ENCODE results near the gene MYL1. TPM values are rescaled to one million over a fixed set of nuclear protein-coding genes. Genes with fewer than 3 reads are reported as not detected.

Gene MYL1
- not detected for polyA plus RNA-seq (ENCODE audit: low read depth in 6 of 6)

GRCh38 chr2:210315015-210315788 is at the start of gene MYL1:
MYL1 (minus strand) TSS chr2:210315174; CDS start chr2:210315042, 132 bp downstream.
- Mint-ChIP-seq H3K4me1 (no peaks in the 10 kb centered on the region), H3K27ac (peak within 1 kb of the TSS in 2 of 6 donors; percentile 64 to 69), H3K27me3 (no peaks in the 10 kb centered on the region), H3K36me3 (no peaks in the 10 kb centered on the region), H3K9me3 (peaks cover 0 to 3% (median 0%) of the 10 kb centered on the region in 7 donors), H3K4me3 (peak within 1 kb of the TSS in 1 of 8 donors; percentile 66)
- ATAC-seq (ENCODE audit: low read depth in 2 of 2) (no peak), DNase-seq (no peak)

GRCh38 chr2:210363876-210364275 is 48.9 kb upstream of the MYL1 start:
- no peak for ATAC-seq (ENCODE audit: low read depth in 2 of 2)
- Mint-ChIP-seq H3K9me3 (peaks cover 0 to 2% (median 0%) of the 10 kb centered on the region in 7 donors), H3K4me1 (no peaks in the 10 kb centered on the region), H3K36me3 (no peaks in the 10 kb centered on the region), H3K27me3 (no peaks in the 10 kb centered on the region), H3K27ac (no peak overlapping the region), H3K4me3 (no peak overlapping the region)
- DNase-seq, result no peak

GRCh38 chr2:210363261-210363660 is 48.3 kb upstream of the MYL1 start:
- ATAC-seq (ENCODE audit: low read depth in 2 of 2), result no peak
- no peak overlapping the region for H3K4me3 Mint-ChIP-seq
- DNase-seq, result no peak
- no peaks in the 10 kb centered on the region for H3K36me3 Mint-ChIP-seq
- peaks cover 0 to 2% (median 0%) of the 10 kb centered on the region in 7 donors for H3K9me3 Mint-ChIP-seq
- no peak overlapping the region for H3K27ac Mint-ChIP-seq
- no peaks in the 10 kb centered on the region for H3K27me3 Mint-ChIP-seq
- H3K4me1 Mint-ChIP-seq, result no peaks in the 10 kb centered on the region

- DNase-seq (no peak), ATAC-seq (ENCODE audit: low read depth in 2 of 2) (no peak)
- no peaks in the 10 kb centered on the region for H3K27me3 Mint-ChIP-seq
- H3K4me3 Mint-ChIP-seq, result no peak overlapping the region
- H3K9me3 Mint-ChIP-seq, result peaks cover 0 to 2% (median under 1%) of the 10 kb centered on the region in 7 donors
- H3K27ac Mint-ChIP-seq, result peak overlapping the region in 1 of 6 donors; percentile 73
- no peaks in the 10 kb centered on the region for H3K36me3 Mint-ChIP-seq
- no peaks in the 10 kb centered on the region for H3K4me1 Mint-ChIP-seq
Observed at GRCh38 chr2:210360412-210360811, 45.4 kb upstream of the MYL1 start.

- ATAC-seq (ENCODE audit: low read depth in 2 of 2), result no peak
- peaks cover 0 to 5% (median 2%) of the 10 kb centered on the region in 7 donors for H3K9me3 Mint-ChIP-seq
- no peak overlapping the region for H3K27ac Mint-ChIP-seq
- no peak for DNase-seq
- H3K4me1 Mint-ChIP-seq, result no peaks in the 10 kb centered on the region
- H3K27me3 Mint-ChIP-seq, result no peaks in the 10 kb centered on the region
- H3K36me3 Mint-ChIP-seq, result no peaks in the 10 kb centered on the region
- no peak overlapping the region for H3K4me3 Mint-ChIP-seq
Observed at GRCh38 chr2:210356944-210357343, 42.0 kb upstream of the MYL1 start.

- H3K27ac Mint-ChIP-seq, result no peak overlapping the region
- no peaks in the 10 kb centered on the region for H3K4me1 Mint-ChIP-seq
- peaks cover 3 to 30% (median 14%) of the 10 kb centered on the region in 7 donors for H3K9me3 Mint-ChIP-seq
- H3K27me3 Mint-ChIP-seq, result no peaks in the 10 kb centered on the region
- DNase-seq, result no peak
- no peak overlapping the region for H3K4me3 Mint-ChIP-seq
- no peaks in the 10 kb centered on the region for H3K36me3 Mint-ChIP-seq
- ATAC-seq (ENCODE audit: low read depth in 2 of 2), result no peak
Observed at GRCh38 chr2:210337159-210337558, 22.2 kb upstream of the MYL1 start.

- H3K27ac Mint-ChIP-seq, result no peak overlapping the region
Observed at GRCh38 chr2:210324906-210325305, 9.9 kb upstream of the MYL1 start.

GRCh38 chr2:210324458-210324857 is 9.5 kb upstream of the MYL1 start:
- H3K36me3 Mint-ChIP-seq, result no peaks in the 10 kb centered on the region
- H3K9me3 Mint-ChIP-seq, result peaks cover 0 to 4% (median 0%) of the 10 kb centered on the region in 7 donors
- H3K27ac Mint-ChIP-seq, result no peak overlapping the region
- ATAC-seq (ENCODE audit: low read depth in 2 of 2) (no peak), DNase-seq (no peak)
- H3K4me1 Mint-ChIP-seq, result no peaks in the 10 kb centered on the region
- H3K27me3 Mint-ChIP-seq, result no peaks in the 10 kb centered on the region
- no peak overlapping the region for H3K4me3 Mint-ChIP-seq

More at GRCh38 chr2:210324906-210325305, 9.9 kb upstream of the MYL1 start:
- Mint-ChIP-seq H3K9me3 (peaks cover 0 to 4% (median 0%) of the 10 kb centered on the region in 7 donors), H3K4me1 (no peaks in the 10 kb centered on the region), H3K27me3 (no peaks in the 10 kb centered on the region), H3K4me3 (no peak overlapping the region), H3K36me3 (no peaks in the 10 kb centered on the region)
- ATAC-seq (ENCODE audit: low read depth in 2 of 2) (no peak), DNase-seq (no peak)

GRCh38 chr2:210323003-210323402 is 8.0 kb upstream of the MYL1 start:
- DNase-seq, result no peak
- no peaks in the 10 kb centered on the region for H3K36me3 Mint-ChIP-seq
- H3K4me3 Mint-ChIP-seq, result no peak overlapping the region
- no peaks in the 10 kb centered on the region for H3K27me3 Mint-ChIP-seq
- H3K9me3 Mint-ChIP-seq, result peaks cover 0 to 4% (median 0%) of the 10 kb centered on the region in 7 donors
- no peak overlapping the region for H3K27ac Mint-ChIP-seq
- no peak for ATAC-seq (ENCODE audit: low read depth in 2 of 2)
- H3K4me1 Mint-ChIP-seq, result no peaks in the 10 kb centered on the region

GRCh38 chr2:210318891-210319290 is 3.9 kb upstream of the MYL1 start:
- H3K27me3 Mint-ChIP-seq, result no peaks in the 10 kb centered on the region
- no peak for ATAC-seq (ENCODE audit: low read depth in 2 of 2)
- no peak for DNase-seq
- no peaks in the 10 kb centered on the region for H3K36me3 Mint-ChIP-seq
- H3K4me3 Mint-ChIP-seq, result no peak overlapping the region
- H3K4me1 Mint-ChIP-seq, result no peaks in the 10 kb centered on the region
- H3K27ac Mint-ChIP-seq, result no peak overlapping the region
- H3K9me3 Mint-ChIP-seq, result peaks cover 0 to 3% (median 0%) of the 10 kb centered on the region in 7 donors

- Mint-ChIP-seq H3K9me3 (peaks cover 0 to 3% (median 0%) of the 10 kb centered on the region in 7 donors), H3K27ac (no peak overlapping the region), H3K4me1 (no peaks in the 10 kb centered on the region), H3K27me3 (no peaks in the 10 kb centered on the region), H3K4me3 (no peak overlapping the region), H3K36me3 (no peaks in the 10 kb centered on the region)
- ATAC-seq (ENCODE audit: low read depth in 2 of 2) (no peak), DNase-seq (no peak)
Observed at GRCh38 chr2:210318486-210318885, 3.5 kb upstream of the MYL1 start.

- Mint-ChIP-seq H3K36me3 (no peaks in the 10 kb centered on the region), H3K27ac (no peak overlapping the region), H3K4me3 (no peak overlapping the region), H3K27me3 (no peaks in the 10 kb centered on the region), H3K9me3 (no peaks in the 10 kb centered on the region), H3K4me1 (no peaks in the 10 kb centered on the region)
- DNase-seq (no peak), ATAC-seq (ENCODE audit: low read depth in 2 of 2) (no peak)
Observed at GRCh38 chr2:210310550-210310949, 4.4 kb downstream of the MYL1 start.

GRCh38 chr2:210309548-210310233 is 5.3 kb downstream of the MYL1 start:
- no peaks in the 10 kb centered on the region for H3K9me3 Mint-ChIP-seq
- DNase-seq, result no peak
- H3K27me3 Mint-ChIP-seq, result no peaks in the 10 kb centered on the region
- H3K4me1 Mint-ChIP-seq, result no peaks in the 10 kb centered on the region
- ATAC-seq (ENCODE audit: low read depth in 2 of 2), result no peak
- H3K36me3 Mint-ChIP-seq, result no peaks in the 10 kb centered on the region
- no peak overlapping the region for H3K27ac Mint-ChIP-seq
- H3K4me3 Mint-ChIP-seq, result no peak overlapping the region

GRCh38 chr2:210303498-210303897 is 11.5 kb downstream of the MYL1 start:
- H3K4me3 Mint-ChIP-seq, result no peak overlapping the region
- no peak for DNase-seq
- no peaks in the 10 kb centered on the region for H3K27me3 Mint-ChIP-seq
- H3K36me3 Mint-ChIP-seq, result no peaks in the 10 kb centered on the region
- no peak for ATAC-seq (ENCODE audit: low read depth in 2 of 2)
- H3K9me3 Mint-ChIP-seq, result peaks cover 0 to 2% (median 0%) of the 10 kb centered on the region in 7 donors
- H3K27ac Mint-ChIP-seq, result no peak overlapping the region
- no peaks in the 10 kb centered on the region for H3K4me1 Mint-ChIP-seq

All from naive B cell (primary cell).